Adipocyte (in vitro differentiated cells): Measurements from ENCODE around the gene NUCB1.
"Not testable (repeated sequence)": the region's sequence is repeated elsewhere in the genome, so short reads cannot be mapped to it uniquely, and the experiment has no call there.

Source experiments
- DNase-seq: peaks from one replicate; pipeline ENCODE4 v3.0.0-alpha.2; 2015; ENCODE audit warnings: low read depth
- H3K27me3 ChIP-seq: replicated peaks from 2 replicates; pipeline ENCODE4 v1.7.0; 2013; ENCODE audit warnings: mild to moderate bottlenecking, low read length, moderate library complexity; ENCODE audit not compliant: control insufficient read depth, insufficient read depth
- H3K36me3 ChIP-seq: 2 replicates; pipeline ENCODE4 v1.7.0; 2013; ENCODE audit warnings: low read length, mild to moderate bottlenecking, moderate library complexity; ENCODE audit not compliant: control insufficient read depth, insufficient read depth, severe bottlenecking
- H3K4me1 ChIP-seq: 2 replicates; pipeline ENCODE4 v1.7.0; 2013; ENCODE audit warnings: mild to moderate bottlenecking, low read length, moderate library complexity; ENCODE audit not compliant: control insufficient read depth, insufficient read depth
- H3K4me3 ChIP-seq: 2 replicates; pipeline ENCODE4 v1.7.0; 2013; ENCODE audit warnings: mild to moderate bottlenecking, low read length, moderate library complexity
- H3K9ac ChIP-seq: 2 replicates; pipeline ENCODE4 v1.7.0; 2013; ENCODE audit warnings: mild to moderate bottlenecking, low read length, moderate library complexity
- H3K9me3 ChIP-seq: 2 replicates; pipeline ENCODE4 v1.7.0; 2013; ENCODE audit warnings: mild to moderate bottlenecking, low read length, moderate library complexity; ENCODE audit not compliant: control insufficient read depth

The NUCB1 gene

DNA sequence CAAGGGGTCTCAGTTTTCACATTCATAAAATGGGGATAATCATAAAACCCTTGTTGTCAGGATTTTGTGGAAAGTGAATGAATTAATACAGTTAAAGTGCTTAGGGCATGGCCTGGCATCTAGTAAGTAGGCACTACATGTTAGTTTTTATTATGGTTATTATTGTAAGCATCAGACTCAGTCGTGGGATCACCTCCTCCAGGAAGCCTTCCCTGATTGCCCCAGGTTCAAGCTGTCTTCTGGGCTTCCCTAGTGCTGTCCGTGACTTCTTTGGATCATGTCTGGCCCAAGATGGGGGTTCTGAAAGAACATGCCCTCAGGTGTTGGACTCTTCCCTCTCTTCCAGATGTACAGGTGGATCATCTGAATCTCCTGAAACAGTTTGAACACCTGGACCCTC is 10.7 kb downstream of the NUCB1 start:
- DNase-seq: no peak
- peaks cover 81% of the 10 kb centered on the region for H3K36me3 ChIP-seq
- no peak overlapping the region for H3K9ac ChIP-seq
- H3K27me3 ChIP-seq: no peaks in the 10 kb centered on the region
- H3K9me3 ChIP-seq: no peaks in the 10 kb centered on the region
- peaks cover 4% of the 10 kb centered on the region for H3K4me1 ChIP-seq
- no peak overlapping the region for H3K4me3 ChIP-seq

DNA sequence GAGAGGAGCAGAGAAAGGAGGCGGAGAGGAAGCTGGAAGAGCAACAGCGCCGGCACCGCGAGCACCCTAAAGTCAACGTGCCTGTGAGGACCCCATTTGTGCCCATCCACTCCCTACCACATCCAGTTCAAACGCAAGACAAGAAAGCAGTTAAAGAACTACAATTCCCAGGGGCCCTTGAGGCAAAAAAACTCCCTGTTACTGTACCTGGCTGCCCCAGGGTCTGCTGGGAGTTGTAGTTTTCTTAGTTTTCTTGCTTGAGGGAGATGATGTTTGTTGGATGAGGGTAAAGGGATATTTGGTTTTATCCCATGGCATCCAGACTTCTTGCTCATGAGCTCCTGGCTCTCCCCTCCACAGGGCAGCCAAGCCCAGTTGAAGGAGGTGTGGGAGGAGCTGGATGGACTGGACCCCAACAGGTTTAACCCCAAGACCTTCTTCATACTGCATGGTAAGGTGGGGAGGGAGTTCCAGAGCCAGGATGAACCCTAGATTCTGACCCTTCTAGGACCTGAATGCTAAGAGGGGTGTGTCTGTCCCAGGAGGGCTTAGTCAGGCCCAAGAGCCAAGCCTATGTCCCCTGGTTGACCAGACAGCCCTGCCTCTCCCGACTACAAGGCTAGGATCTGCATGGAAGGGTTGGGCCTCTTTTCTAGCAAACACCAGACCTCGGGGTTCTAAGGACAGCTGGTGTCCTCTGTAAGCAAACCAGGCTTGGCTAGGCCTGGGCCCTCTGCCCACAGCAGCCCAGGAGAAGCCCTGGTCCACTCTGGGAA is 13.2 kb downstream of the NUCB1 start:
- H3K27me3 ChIP-seq: no peaks in the 10 kb centered on the region
- H3K9me3 ChIP-seq: no peaks in the 10 kb centered on the region
- no peak overlapping the region for H3K9ac ChIP-seq
- H3K4me1 ChIP-seq: peaks cover 4% of the 10 kb centered on the region
- DNase-seq: no peak
- H3K4me3 ChIP-seq: no peak overlapping the region
- H3K36me3 ChIP-seq: peaks cover 79% of the 10 kb centered on the region

DNA sequence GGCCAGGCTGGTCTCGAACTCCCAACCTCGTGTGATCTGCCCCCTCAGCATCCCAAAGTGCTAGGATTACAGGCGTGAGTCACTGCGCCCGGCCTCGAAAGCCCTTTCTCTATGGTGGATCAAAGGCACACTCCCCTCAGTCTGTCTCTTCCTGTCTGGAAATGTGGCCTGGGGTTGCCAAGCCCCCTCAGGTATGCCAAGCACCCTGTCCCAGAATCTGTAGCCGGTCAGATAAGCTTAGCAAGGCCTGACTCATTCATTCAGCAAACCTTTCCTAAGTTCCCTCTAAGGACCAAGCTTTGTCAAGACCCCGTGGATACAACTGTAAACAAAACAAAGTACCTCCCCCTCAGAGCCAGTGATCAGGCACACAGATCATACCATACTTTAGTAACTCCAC is 14.1 kb downstream of the NUCB1 start:
- H3K36me3 ChIP-seq: peaks cover 81% of the 10 kb centered on the region
- no peak for DNase-seq
- H3K9ac ChIP-seq: no peak overlapping the region
- H3K9me3 ChIP-seq: no peaks in the 10 kb centered on the region
- no peaks in the 10 kb centered on the region for H3K27me3 ChIP-seq
- peaks cover 4% of the 10 kb centered on the region for H3K4me1 ChIP-seq
- H3K4me3 ChIP-seq: no peak overlapping the region

DNA sequence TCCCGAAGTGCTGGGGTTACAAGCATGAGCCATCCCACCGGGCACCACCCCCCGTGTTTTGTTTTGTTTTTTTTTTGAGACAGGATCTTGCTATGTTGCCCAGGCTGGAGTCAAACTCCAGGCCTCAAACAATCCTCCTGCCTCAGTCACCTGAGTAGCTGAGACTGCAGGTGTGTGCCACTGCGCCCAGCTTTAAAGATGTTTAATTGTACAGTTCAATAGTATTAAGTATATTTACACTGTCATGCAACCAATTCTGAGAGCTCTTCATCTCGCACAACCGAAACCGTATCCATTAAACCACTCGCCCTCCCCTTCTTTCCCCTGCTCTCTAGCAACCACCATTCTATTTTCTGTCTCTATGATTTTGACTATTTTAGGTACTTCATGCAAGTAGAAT is 15.6 kb downstream of the NUCB1 start:
- Histone ChIP-seq H3K4me3 (no peak overlapping the region), H3K9ac (no peak overlapping the region)

DNA sequence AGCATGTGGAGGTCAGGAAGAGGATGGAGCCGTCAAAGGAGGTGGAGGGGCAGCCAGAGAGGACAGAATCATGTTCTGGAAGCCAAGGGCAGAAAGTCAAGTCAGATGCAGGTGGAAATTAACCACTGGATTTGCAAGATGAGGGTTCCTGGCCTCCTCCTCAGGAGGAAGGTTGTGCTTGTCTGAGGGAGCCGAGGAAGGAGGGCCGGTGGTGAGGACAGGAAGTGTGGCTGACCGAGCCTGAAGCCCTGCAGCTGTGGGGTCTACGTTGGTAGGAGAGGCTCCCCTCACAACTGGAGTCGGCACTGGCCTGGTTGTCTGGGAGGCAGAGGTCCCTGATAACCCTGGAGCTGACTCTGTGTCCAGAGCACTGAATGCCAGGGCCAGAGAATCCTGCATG is 18.0 kb downstream of the NUCB1 start:
- Histone ChIP-seq H3K36me3 (peaks cover 71% of the 10 kb centered on the region), H3K9me3 (no peaks in the 10 kb centered on the region), H3K27me3 (no peaks in the 10 kb centered on the region)

More for the DNA sequence above, 15.6 kb downstream of the NUCB1 start:
- H3K4me1 ChIP-seq: peaks cover 4% of the 10 kb centered on the region
- no peak for DNase-seq
- H3K36me3 ChIP-seq: peaks cover 79% of the 10 kb centered on the region
- no peaks in the 10 kb centered on the region for H3K9me3 ChIP-seq
- H3K27me3 ChIP-seq: no peaks in the 10 kb centered on the region

DNA sequence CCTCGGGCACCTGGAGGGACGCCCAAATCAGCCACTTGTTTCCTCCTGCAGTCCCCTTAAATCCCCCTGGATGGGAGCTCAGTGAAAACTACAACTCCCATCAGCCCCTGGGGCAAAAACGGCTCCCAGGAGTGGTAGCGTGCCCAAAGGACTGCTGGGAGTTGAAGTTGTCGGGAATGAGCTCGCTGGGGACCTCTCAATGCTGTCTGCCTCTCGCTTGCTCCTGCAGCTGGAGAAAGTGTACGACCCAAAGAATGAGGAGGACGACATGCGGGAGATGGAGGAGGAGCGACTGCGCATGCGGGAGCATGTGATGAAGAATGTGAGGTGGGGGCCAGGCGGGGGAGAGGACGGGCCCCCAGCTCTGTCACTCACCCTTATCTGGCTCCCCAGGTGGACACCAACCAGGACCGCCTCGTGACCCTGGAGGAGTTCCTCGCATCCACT is 18.7 kb downstream of the NUCB1 start:
- no peaks in the 10 kb centered on the region for H3K27me3 ChIP-seq
- H3K9me3 ChIP-seq: no peaks in the 10 kb centered on the region
- peaks cover 63% of the 10 kb centered on the region for H3K36me3 ChIP-seq
- H3K4me3 ChIP-seq: no peak overlapping the region
- H3K9ac ChIP-seq: no peak overlapping the region
- no peak for DNase-seq
- H3K4me1 ChIP-seq: no peaks in the 10 kb centered on the region

More for the DNA sequence above, 18.0 kb downstream of the NUCB1 start:
- Histone ChIP-seq H3K4me3 (no peak overlapping the region), H3K4me1 (peaks cover 4% of the 10 kb centered on the region), H3K9ac (no peak overlapping the region)
- no peak for DNase-seq

DNA sequence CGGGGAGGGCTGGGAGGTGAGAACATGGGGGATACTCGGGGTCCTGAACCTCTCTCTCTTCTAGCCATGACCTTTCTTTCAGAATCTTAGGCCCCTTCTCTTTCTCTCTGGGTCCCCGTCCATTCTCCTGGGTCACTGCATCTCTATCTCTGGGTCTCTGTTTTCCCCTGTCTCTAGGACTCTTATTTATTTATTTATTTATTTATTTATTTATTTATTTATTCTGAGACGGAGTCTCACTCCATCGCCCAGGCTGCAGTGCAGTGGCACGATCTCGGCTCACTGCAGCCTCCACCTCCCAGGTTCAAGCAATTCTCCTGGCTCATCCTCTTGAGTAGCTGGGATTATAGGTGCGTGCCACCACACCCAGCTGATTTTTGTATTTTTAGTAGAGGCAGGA is 19.2 kb downstream of the NUCB1 start:
- DNase-seq, H3K4me1 ChIP-seq, H3K9ac ChIP-seq, H3K9me3 ChIP-seq, H3K4me3 ChIP-seq, H3K27me3 ChIP-seq: not testable (repeated sequence)
- peaks cover 59% of the 10 kb centered on the region for H3K36me3 ChIP-seq

DNA sequence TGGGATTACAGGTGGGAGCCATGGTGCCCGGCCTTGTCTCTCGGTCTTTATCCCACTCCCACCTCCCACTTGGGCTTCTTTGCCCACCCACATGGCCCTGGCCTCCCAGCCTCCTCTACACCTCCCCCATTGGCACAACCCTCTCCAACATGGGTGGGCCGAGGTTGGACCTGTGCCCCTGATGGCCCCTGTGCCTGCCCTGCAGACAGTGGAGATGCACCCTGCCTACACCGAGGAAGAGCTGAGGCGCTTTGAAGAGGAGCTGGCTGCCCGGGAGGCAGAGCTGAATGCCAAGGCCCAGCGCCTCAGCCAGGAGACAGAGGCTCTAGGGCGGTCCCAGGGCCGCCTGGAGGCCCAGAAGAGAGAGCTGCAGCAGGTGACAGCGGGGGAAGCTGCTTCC is 20.8 kb downstream of the NUCB1 start:
- Histone ChIP-seq H3K36me3 (peaks cover 46% of the 10 kb centered on the region), H3K9me3 (no peaks in the 10 kb centered on the region)
- no peak for DNase-seq

DNA sequence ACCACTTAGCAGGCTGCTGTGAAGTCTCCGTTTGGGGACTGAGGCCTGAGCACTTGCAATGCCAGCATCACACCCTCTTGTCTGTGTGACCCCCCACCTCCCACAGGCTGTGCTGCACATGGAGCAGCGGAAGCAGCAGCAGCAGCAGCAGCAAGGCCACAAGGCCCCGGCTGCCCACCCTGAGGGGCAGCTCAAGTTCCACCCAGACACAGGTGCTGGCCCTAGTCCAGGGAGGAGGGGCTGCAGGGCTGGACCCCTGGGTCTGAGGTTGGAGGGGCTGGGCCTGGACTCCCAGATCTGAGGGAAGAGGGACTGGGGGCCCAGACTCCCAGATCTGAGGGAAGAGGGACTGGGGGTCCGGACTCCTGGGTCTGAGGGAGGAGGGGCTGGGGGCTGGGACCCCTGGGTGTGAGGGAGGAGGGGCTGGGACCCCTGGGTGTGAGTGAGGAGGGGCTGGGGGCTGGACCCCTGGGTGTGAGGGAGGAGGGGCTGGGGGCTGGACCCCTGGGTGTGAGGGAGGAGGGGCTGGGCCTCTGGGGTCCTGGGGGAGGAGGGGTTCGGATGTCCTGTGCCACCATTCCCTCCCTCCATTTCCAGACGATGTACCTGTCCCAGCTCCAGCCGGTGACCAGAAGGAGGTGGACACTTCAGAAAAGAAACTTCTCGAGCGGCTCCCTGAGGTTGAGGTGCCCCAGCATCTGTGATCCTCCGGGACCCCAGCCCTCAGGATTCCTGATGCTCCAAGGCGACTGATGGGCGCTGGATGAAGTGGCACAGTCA is 21.8 kb downstream of the NUCB1 start:
- Histone ChIP-seq H3K9me3 (no peaks in the 10 kb centered on the region), H3K4me3 (no peak overlapping the region), H3K27me3 (no peaks in the 10 kb centered on the region), H3K36me3 (peaks cover 42% of the 10 kb centered on the region), H3K4me1 (peaks cover 8% of the 10 kb centered on the region), H3K9ac (no peak overlapping the region)
- no peak for DNase-seq

More for the DNA sequence above, 20.8 kb downstream of the NUCB1 start:
- Histone ChIP-seq H3K4me1 (no peaks in the 10 kb centered on the region), H3K4me3 (no peak overlapping the region), H3K9ac (no peak overlapping the region), H3K27me3 (no peaks in the 10 kb centered on the region)

DNA sequence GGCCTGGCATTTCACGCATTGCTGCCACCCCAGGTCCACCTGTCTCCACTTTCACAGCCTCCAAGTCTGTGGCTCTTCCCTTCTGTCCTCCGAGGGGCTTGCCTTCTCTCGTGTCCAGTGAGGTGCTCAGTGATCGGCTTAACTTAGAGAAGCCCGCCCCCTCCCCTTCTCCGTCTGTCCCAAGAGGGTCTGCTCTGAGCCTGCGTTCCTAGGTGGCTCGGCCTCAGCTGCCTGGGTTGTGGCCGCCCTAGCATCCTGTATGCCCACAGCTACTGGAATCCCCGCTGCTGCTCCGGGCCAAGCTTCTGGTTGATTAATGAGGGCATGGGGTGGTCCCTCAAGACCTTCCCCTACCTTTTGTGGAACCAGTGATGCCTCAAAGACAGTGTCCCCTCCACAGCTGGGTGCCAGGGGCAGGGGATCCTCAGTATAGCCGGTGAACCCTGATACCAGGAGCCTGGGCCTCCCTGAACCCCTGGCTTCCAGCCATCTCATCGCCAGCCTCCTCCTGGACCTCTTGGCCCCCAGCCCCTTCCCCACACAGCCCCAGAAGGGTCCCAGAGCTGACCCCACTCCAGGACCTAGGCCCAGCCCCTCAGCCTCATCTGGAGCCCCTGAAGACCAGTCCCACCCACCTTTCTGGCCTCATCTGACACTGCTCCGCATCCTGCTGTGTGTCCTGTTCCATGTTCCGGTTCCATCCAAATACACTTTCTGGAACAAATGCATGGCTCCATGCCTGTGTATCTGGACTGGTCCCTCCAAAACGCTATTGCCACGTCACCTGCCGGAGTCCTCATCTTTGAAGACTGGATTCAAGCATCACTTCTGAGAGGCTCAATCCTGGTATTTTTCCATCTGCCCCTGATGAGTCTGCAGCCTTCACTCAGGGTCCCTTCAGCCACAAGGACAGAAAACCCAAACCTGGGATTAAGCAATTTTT is 22.7 kb downstream of the NUCB1 start:
- H3K36me3 ChIP-seq: peaks cover 39% of the 10 kb centered on the region
- no peak for DNase-seq
- peaks cover 12% of the 10 kb centered on the region for H3K4me1 ChIP-seq
- no peak overlapping the region for H3K4me3 ChIP-seq
- no peaks in the 10 kb centered on the region for H3K27me3 ChIP-seq
- no peaks in the 10 kb centered on the region for H3K9me3 ChIP-seq
- no peak overlapping the region for H3K9ac ChIP-seq
